ENCODE results near the gene ARRB1. TPM values are rescaled to one million over a fixed set of nuclear protein-coding genes. Genes with fewer than 3 reads are reported as not detected.

ARRB1 gene
- total and polyA plus RNA-seq, 2 of the 13 experiments (the other 11 are each of a cell fraction or from before 2014, with no cell fraction given): 22.5 to 35.7 TPM

- no peak for TF ChIP-seq SNAPC4 (CRISPR knock-in tag; IDR thresholded peaks at IDR 0.05)
- TF ChIP-seq ZFP90 (CRISPR knock-in tag; IDR thresholded peaks at IDR 0.05; ENCODE audit: borderline replicate concordance): no peak
- TF ChIP-seq ISX (CRISPR knock-in tag; conservative IDR thresholded peaks at IDR 0.05): no peak
- peak; percentile 68 for TF ChIP-seq WIZ (CRISPR knock-in tag; IDR thresholded peaks at IDR 0.05)
- TF ChIP-seq ZMYM2 (CRISPR knock-in tag; IDR thresholded peaks at IDR 0.05): peak; percentile 42; the same call in 1 of the 2 replicates
- no peak for TF ChIP-seq ATF5 (CRISPR knock-in tag; IDR thresholded peaks at IDR 0.05; ENCODE audit: low read depth)
- peak; percentile 72; the same call in 1 of the 2 replicates for TF ChIP-seq ZBTB4 (CRISPR knock-in tag; IDR thresholded peaks at IDR 0.05; ENCODE audit: borderline replicate concordance)
- TF ChIP-seq FLYWCH1 (CRISPR knock-in tag; IDR thresholded peaks at IDR 0.05): no peak
- TF ChIP-seq TSC22D2 (CRISPR knock-in tag; IDR thresholded peaks at IDR 0.05; ENCODE audit: borderline replicate concordance): no peak
- no peak for TF ChIP-seq MTF1 (CRISPR knock-in tag; IDR thresholded peaks at IDR 0.05)
- no peak for TF ChIP-seq SATB2 (CRISPR knock-in tag; IDR thresholded peaks at IDR 0.05)
- TF ChIP-seq ZNF451 (CRISPR knock-in tag; IDR thresholded peaks at IDR 0.05): 0 out of 2 replicates have a peak, but pooled peaks have one; percentile 69
- TF ChIP-seq ZNF790 (CRISPR knock-in tag; IDR thresholded peaks at IDR 0.05; ENCODE audit: borderline replicate concordance): no peak
- TF ChIP-seq USF2 (IDR thresholded peaks at IDR 0.05; ENCODE audit: low read depth, low read length): no peak
- TF ChIP-seq USF2 (CRISPR knock-in tag; IDR thresholded peaks at IDR 0.05; ENCODE audit: borderline replicate concordance): no peak; the same call in 1 of the 2 replicates
Measured at GRCh38 chr11:75351791-75352587, 528 bp upstream of the ARRB1 start (continued).
